Lower leg skin (tissue), 4 donors: ENCODE measurements around the gene SPATA31D3. TPM values are rescaled to one million over a fixed set of nuclear protein-coding genes. Genes with fewer than 3 reads are reported as not detected.
"Not testable (repeated sequence)": the region's sequence is repeated elsewhere in the genome, so short reads cannot be mapped to it uniquely, and the experiment has no call there.

Source experiments
- DNase-seq, 2 donors: peaks; one replicate each; pipeline ENCODE4 v3.0.0-alpha.2; 2019; ENCODE audit warnings: low spot score in 2 of 2
- H3K4me3 ChIP-seq: fragments of 200-600 bp; sonication (generic); 2 replicates; pipeline ENCODE4 v1.5.1; 2017; ENCODE audit warnings: mild to moderate bottlenecking, low read depth; ENCODE audit not compliant: poor library complexity, severe bottlenecking
- POLR2A ChIP-seq, 2 donors: fragments of 450-650 bp; IDR thresholded peaks; one replicate each; pipeline ENCODE4 v1.6.1; 2016 to 2017; ENCODE audit warnings: antibody characterized with exemption in 2 of 2, mild to moderate bottlenecking in 1 of 2, moderate library complexity in 1 of 2
- whole genome bisulfite sequencing, 2 donors: methylation state at CpG; one replicate each; pipeline ENCODE4 v1.1.5; 2018; 5-methylcytosine and 5-hydroxymethylcytosine counted together
- intact Hi-C: fragments of 100-400 bp; cut with DNase I; formaldehyde crosslinking; loops from one replicate; pipeline ENCODE4 v1.15.0; 2023; ENCODE audit warnings: low total_unique reads
- total RNA-seq, 4 donors: library from RNA; depleted of rRNA; stranded (reverse); fragments of >200 nt; gene quantifications; one replicate each; pipeline ENCODE4 v1.1.0, GENCODE V29; 2016
- TF ChIP-seq, protein P1 (sequence below), 3 donors: fragments of 450-650 bp; IDR thresholded peaks; one replicate each; pipeline ENCODE4 v1.5.1; 2016; ENCODE audit warnings: antibody characterized with exemption in 3 of 3, mild to moderate bottlenecking in 3 of 3, moderate library complexity in 2 of 3

SPATA31D3 gene
- not detected for total RNA-seq

DNA sequence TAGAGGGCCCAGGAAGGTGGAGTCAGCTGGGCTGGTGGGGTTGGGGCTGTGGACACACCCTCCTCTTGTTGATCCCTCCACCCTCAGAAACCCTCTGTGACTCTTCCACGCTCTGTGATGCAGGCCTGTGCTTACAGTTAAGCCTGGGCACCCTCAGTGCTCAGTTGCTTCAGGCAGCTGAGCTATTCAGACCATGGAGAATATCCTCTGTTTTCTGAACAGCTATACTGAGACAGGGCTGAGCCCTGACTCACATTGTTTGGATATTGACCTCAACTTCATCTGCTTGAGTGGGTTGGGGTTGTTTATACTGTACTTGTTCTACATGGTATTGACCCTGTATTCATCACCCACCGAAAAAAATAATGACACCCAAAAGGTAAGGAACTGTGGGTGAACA lies at the start of gene SPATA31D3:
SPATA31D3 (plus strand) TSS at position 108 of the 400 bp plus-strand sequence; CDS start at position 194, 86 bp downstream.
- no CpG with 5 or more reads among the region's 2 CpGs for WGBS, 2 donors
- H3K4me3 ChIP-seq, intact Hi-C loops, DNase-seq: not testable (repeated sequence)

DNA sequence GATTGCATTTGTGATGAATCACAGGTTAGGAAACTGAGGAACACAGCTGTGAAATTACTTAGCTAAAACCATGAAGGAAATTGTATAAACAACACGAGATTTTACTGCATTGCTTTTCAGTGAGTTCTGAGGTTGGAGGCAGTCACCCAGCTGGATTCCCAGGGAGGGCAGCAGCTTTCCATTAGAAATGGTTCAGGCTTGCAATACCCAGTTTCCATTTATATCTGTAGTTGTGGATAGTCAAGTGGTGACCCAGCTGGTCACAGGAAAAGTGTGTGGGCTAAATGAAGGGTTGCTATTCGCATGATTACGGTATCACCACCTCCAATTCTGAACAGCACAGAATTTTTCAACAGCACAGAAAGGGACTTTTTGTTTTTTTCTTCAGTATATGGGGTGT lies 49.4 kb upstream of the SPATA31D3 start:
- TF ChIP-seq, protein P1, sequence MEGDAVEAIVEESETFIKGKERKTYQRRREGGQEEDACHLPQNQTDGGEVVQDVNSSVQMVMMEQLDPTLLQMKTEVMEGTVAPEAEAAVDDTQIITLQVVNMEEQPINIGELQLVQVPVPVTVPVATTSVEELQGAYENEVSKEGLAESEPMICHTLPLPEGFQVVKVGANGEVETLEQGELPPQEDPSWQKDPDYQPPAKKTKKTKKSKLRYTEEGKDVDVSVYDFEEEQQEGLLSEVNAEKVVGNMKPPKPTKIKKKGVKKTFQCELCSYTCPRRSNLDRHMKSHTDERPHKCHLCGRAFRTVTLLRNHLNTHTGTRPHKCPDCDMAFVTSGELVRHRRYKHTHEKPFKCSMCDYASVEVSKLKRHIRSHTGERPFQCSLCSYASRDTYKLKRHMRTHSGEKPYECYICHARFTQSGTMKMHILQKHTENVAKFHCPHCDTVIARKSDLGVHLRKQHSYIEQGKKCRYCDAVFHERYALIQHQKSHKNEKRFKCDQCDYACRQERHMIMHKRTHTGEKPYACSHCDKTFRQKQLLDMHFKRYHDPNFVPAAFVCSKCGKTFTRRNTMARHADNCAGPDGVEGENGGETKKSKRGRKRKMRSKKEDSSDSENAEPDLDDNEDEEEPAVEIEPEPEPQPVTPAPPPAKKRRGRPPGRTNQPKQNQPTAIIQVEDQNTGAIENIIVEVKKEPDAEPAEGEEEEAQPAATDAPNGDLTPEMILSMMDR (IDR thresholded peaks at IDR 0.05): no peak
- no peak for TF ChIP-seq POLR2A (IDR thresholded peaks at IDR 0.05)
- DNase-seq: no peak
- no peak overlapping the region for H3K4me3 ChIP-seq
- 88 to 94% methylated on average over 3 of the region's 3 CpGs for WGBS, 2 donors
- intact Hi-C loops: no loop called here

DNA sequence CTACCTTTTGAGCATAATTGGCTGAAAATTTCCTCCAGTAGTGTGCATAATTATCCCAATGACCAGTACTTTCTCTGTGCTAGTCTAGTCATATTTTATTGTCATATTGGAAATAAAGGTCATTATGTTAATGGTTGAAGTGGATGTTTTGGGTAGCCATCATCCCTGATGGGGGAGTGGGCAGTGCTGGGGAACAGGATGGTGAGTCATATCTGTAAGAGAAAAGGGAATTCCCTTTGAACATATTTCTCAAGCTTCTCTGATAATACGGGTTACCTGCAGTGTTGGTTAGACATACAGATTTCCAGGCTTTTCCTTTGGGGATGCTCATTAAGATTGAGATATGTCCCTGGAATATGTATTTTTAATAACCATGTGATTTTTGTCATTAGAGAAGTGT lies 48.4 kb upstream of the SPATA31D3 start:
- no peak overlapping the region for H3K4me3 ChIP-seq
- TF ChIP-seq, protein P1 (IDR thresholded peaks at IDR 0.05): no peak
- TF ChIP-seq POLR2A (IDR thresholded peaks at IDR 0.05): no peak
- 77 to 79% methylated on average over 1 of the region's 1 CpG for WGBS, 2 donors
- DNase-seq: no peak
- intact Hi-C loops: no loop called here

DNA sequence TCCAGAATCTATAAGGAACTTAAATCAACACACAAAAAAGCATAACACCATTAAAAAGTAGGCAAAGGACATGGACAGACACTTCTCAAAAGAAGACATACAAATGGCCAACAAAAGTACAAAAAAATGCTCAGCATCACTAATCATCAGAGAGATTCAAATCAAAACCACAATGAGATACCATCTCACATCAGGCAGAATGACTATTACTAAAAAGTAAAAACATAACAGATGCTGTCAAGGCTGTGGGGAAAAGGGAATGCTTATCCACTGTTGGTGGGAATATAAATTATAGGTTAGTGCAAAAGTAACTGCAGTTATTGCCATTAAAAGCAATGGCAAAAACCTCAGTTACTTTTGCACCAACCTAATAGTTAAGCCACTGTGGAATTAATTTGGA lies 47.2 kb upstream of the SPATA31D3 start:
- DNase-seq: no peak
- intact Hi-C loops: no loop called here
- H3K4me3 ChIP-seq: no peak overlapping the region
- TF ChIP-seq, protein P1 (IDR thresholded peaks at IDR 0.05): no peak
- no peak for TF ChIP-seq POLR2A (IDR thresholded peaks at IDR 0.05)

DNA sequence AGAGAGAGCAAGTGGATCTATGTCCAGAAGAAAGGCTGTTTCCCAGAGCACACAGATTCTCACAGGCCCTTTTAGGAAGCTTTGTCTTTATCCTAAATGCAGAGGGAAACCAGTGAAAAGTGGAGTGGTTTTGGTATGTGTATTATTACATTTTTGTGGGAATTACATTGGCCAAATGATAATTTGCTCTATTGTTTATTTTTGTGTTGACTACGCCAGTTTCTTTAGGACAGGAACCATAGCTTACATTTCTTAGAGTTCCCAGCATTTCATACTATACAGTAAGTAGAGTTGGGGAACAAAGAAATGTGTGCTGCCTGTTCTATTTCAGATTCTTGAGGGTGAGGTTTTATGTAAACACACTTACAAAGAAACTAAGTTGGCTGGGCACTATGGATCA lies 44.4 kb upstream of the SPATA31D3 start:
- TF ChIP-seq, protein P1 (IDR thresholded peaks at IDR 0.05): no peak
- TF ChIP-seq POLR2A (IDR thresholded peaks at IDR 0.05): no peak
- intact Hi-C loops: no loop called here
- no peak for DNase-seq
- 91 to 92% methylated on average over 1 of the region's 1 CpG for WGBS, 2 donors
- H3K4me3 ChIP-seq: no peak overlapping the region

DNA sequence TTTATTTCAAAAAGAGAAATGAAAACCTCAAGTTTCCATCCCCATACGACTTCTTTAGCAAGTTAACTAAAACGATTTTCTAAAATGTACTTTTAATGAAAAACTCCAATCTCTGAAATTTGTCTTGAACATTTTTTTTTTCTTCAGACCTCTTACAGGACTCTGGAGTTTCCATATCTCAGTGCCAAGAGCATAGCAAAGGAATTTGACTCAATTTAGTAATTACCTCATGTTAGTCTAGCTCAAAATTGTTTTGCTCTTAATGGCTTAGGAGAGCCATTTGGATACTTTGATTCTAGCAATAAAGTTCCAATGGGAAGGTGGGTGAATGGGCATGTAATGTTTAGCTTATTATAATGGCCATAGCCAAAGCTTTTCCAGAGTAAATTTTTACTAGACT lies 41.1 kb upstream of the SPATA31D3 start:
- DNase-seq: no peak
- WGBS, 2 donors: 54 to 65% methylated on average over 2 of the region's 2 CpGs
- intact Hi-C loops: no loop called here
- TF ChIP-seq, protein P1 (IDR thresholded peaks at IDR 0.05): no peak
- TF ChIP-seq POLR2A (IDR thresholded peaks at IDR 0.05): no peak
- no peak overlapping the region for H3K4me3 ChIP-seq
